ENCODE data around the gene HSPA5.

GRCh38 chr9:125241000-125241862 is at the start of gene HSPA5:
- no peak for TF ChIP-seq ZNF274 (IDR thresholded peaks at IDR 0.05; ENCODE audit: low read depth, low read length)
- TF ChIP-seq YY1 (IDR thresholded peaks at IDR 0.05; ENCODE audit: insufficient read depth, insufficient read length), result no peak

Data from NT2/D1 (cell line).